Activated CD8-positive, alpha-beta memory T cell treated with anti-CD3 and anti-CD28 coated beads for 48 hours (primary cell): ENCODE data around the gene GASK1A.
"Not testable (repeated sequence)": the region's sequence is repeated elsewhere in the genome, so short reads cannot be mapped to it uniquely, and the experiment has no call there.

ENCODE experiments used
- DNase-seq, 3 experiments: peaks; one replicate each; pipeline ENCODE4 v3.0.0-alpha.2; 2020; ENCODE audit warnings: low read depth in 2 of 3, low spot score in 2 of 3

Gene GASK1A

DNA sequence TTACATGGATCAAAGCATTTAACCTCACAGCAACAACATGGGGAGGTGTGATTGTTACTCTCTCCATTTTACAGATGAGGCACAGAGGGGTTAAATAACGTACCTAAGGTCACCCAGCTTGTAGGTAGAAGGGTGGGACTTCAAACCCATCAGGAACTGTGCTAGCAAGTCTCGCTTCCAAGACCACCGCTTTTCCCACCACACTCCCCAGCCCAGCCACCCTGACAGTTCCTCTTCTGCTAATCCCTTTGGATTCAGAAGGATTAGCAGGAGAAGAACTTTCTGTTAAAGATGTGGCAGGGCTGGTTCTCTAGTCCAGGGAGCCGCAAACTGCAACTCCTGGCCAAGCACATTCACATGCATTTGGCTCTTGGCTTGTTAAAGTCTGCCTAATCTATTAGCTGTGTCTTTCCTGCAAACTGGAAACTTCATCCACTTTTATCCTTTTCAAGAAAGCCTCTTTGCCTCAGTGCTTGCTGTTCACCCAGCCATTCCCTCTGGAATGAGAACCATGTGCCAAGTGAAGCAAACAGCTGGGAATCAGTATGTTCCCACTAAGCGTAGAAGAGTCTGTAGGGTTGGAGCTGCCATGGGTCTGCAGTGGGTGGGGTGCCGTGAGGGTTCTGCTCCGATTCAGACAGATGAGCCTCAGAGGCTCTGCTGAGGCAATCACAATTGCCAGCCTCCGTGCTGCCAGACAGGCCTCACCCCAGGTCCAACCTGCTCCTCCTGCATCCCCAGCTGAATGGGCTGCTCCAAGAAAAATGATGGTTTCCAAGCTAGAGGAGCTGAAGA is 82.2 kb downstream of the GASK1A start:
- DNase-seq = no peak

DNA sequence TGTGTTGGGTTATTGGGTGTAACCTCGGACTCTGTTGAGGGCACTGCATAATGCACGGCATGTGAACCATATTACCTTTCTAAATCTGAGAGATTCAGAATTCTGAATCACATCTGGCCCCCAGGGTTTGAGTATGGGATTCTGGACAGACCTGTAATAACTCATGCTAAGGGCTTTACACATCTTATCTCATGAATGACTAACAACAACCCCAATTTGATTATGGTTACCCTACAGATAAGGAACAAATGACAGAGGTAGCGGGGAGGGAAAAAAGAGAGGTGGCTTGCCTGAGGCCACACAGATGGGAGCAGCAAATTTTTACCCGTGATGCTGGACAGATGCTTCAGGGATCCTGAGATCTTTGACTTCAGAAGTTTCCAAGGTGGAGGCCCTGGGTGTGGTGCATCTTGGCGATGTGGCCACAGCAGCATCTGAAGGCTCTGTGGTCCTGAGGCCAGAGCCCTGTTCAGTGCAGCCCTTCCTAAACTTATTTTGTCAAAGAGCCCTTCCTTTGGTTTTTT is 83.0 kb downstream of the GASK1A start:
- no peak for DNase-seq

DNA sequence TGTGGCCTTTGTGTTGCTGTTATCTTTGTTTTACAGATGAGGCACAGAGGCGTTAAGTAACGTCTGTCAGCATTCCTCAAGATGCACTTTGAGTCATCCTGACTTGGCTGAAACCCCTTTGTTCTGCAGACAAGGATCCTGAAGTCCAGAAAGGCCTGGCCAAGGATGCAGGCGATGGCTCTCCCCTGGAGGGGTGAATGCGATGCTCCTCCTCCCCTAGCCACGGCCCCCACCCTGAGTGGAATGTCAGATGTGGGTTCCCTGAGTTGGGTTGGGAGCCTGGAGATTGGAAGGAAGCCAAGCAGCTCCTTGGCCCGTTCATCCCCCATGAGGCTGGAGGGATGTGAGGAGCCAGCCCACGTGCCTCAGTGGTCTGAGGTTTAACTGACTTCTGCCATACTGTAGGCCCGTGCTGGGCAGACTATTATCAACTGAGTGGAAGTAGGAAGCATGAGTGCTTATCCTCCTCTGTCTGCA is 83.5 kb downstream of the GASK1A start:
- no peak for DNase-seq

DNA sequence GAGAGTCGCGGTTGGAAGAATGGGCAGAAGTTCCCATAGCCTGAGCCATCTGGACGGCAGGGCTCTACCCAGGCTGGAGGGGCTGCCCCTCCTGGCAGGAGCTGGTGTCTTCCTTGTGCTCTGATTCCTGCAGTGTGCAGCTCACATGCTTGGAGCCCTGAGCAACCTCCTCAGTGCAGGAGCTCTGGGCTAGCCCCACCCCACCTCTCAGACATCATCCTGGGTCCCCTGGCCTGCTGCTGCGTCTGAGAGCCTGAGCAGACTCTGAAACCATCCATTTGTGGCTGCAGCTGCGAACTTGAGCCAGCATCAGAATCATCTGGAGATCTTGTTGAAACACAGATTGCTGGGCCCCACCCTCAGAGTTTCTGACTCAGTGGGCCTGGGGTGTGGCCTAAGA is 84.0 kb downstream of the GASK1A start:
- no peak for DNase-seq

DNA sequence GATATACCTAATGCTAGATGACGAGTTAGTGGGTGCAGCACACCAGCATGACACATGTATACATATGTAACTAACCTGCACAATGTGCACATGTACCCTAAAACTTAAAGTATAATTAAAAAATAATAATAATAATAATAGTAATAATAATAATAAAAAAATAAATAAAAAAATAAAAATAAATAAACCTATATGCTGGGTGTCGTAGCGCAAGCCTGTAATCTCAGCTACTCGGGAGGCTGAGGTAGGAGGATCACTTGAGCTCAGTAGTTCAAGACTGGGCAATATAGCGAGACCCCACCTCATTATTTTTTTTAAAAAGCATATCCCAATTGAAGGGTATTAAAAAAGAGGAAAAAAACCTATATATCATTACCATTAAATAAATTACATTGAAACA is 91.6 kb downstream of the GASK1A start:
- not testable (repeated sequence) for DNase-seq

DNA sequence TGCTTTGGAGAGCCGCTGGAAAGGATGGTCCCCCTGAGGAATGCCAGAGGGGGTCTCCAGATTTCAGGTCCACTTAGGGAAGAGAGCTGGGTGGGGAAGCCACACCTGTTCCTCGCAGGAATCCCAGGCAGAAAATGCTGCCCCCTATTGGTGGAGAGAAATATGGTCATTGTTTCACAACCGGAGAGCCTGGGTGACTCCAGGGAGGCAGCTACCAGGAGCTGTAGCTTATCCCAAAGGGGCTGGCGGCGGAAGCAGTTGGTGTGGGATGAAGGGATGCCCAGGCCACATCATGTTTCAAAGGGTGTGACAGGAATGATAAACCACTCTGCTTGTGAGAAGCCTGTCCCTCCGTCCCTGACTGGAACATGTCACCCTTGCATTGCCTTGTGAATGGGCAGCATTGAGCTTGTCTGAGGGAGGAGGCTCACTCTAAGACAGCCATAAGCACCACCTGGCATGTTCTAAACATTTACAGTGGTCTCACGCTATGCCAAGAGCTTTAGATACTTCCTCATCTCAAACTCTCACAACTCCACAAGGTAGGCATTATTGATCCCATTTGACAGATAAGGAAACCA is 92.3 kb downstream of the GASK1A start:
- peak in 1 of 3 experiments; percentile 6 for DNase-seq

DNA sequence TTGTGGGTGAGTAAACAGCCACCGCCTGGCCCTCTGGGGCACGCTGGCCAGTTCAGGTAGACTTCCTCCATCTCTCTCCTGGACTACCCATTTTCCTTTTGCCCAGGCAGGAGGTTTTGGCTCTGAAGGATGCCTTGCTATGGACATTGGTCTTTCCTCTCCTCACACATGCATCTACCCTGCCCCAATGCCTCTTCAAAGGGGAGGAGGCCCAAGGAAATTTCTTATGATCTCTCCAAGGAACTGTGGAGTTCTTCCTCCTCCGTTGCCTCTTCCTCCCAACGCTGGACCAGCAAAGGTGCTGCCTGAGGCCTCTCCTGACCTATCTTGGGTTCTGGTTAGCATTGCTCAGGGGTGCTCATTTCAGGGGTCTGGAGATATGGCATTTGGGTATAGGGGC is 93.2 kb downstream of the GASK1A start:
- DNase-seq = no peak

DNA sequence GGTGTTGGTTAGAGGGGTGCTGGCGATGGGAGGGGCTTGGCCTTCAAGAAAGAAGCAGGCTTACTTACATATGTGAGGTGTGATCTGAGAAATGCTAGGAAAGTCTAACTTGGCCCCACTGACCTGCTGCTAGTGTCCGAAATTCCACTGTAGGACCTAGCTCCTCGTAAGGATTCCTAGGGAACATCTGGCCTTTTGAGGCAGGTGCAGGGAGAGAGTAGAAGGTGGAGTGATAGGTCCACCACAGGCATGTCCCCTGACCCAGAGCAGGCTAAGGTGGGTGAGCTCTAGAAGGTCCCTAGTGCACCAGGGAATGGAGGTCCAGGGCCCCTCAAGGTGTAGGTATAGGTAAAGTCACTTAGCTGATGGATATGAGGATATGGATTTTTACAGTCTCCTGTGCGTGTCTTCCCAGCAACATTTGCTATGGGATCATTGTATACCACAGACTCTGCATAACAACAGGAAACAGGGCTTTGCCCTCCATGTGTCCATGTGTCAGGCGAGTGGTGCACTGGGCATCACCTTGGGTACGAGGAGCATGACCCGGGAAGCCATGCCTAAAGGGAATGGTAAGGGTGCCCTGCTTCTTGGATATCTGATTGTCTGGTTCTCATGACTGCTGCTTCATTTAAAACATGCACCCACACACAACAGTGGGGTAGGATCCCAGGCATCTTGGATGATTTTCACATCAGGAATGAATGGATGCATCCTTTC is 94.2 kb downstream of the GASK1A start:
- no peak for DNase-seq

DNA sequence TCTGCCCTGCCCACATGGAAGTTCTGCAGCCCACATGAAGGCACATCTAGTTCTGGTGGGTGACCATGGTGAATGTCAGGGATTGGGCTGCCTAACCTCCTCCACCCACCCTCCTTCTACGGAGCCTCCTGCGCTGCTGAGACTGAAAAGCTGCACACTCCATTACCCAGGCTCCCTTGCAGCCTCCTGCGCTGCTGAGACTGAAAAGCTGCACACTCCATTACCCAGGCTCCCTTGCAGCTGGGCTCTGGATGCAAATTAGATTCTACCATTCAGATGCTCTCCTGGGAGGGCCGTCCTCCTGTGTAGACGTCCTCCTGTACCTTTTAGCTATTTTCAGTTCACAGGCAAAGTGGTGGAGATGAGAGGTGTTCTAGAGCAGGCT is 94.7 kb downstream of the GASK1A start:
- DNase-seq = no peak

DNA sequence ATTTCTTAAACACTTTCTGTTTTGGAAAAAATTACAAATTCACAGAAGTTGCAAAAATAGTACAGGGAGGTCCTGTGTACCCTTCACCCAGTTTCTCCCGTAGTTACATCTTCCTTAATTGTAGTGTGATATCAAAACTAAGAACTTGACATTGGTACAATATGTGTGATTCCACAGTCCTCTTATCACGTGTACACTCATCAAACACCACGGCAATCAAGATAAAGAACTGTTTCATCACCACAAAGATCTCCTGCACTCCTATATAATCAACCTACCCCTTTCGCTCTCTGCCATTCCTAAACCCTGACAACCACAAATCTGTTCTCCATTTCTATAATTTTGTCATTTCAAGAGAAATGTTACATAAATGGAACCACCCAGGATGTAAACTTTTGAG is 95.4 kb downstream of the GASK1A start:
- DNase-seq = no peak

DNA sequence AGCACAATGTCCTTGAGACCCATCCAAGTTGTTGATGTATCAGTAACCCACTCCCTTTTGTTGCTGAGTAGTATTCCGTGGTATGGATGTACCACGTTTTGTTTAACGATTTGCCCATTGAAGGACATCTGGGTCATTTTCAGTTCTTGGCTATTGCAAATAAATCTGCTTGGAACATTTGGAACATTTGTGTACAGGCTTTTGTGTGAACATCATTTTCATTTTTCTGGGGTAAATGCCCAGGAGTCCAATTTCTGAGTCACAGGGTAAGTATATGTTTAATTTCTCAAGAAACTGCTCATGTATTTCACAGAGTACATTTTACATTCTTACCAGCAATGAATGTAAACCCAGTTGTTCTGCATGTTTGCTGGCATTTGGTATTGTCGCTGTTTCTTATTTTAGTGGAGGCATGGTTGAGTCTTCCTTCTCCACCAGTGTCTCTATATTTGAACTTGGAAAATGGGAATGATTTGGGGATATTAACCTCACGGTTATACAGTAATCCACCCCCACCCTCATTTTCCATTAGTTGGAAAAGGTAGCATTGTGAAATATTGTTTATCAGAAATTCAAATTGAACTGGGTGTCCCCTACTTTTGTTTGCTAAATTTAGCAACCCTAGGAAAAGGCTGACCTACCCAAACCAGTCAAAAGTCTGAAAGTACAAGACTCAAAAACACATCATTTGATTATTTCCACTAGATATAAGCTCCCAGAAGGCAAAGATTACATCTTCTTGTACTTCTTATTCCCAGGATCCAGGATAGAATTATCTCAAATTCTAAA is 96.0 kb downstream of the GASK1A start:
- DNase-seq = no peak

DNA sequence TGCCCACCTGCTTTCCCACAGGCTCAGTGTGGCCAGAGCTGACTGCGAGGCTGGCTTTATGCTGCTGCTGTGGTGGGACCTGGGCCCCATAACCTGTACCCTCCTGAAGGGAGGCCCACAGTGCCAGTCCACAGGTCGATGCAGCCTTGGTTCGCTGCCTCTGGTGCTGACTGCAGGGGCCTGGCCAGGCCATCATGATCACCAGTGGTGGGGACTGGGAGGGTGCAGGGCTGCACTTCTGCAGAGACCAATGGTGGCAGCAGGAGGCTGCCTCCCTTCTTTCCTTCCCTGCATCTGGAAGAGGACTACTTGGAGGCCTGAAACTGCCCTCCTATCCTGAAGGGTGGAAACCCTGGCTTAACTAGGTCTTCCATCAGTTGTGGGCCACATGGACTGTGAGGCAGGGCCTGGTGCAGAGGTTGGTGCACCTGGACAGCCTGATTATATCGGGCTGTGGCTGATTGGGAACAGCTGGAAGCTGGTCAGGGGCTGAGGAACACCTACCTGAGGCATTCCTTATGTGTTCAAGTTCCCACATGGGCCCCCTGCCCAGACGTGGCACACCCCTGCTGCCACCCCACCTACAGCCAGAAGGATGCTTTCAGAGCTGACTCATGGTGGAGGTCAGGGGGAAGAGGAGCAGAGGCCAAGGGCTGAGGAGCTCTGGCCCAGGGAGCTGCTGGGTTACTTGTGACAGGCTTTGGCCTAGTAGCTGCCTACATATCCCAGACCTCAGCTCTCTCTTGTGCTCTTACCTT is 97.0 kb downstream of the GASK1A start:
- no peak for DNase-seq

DNA sequence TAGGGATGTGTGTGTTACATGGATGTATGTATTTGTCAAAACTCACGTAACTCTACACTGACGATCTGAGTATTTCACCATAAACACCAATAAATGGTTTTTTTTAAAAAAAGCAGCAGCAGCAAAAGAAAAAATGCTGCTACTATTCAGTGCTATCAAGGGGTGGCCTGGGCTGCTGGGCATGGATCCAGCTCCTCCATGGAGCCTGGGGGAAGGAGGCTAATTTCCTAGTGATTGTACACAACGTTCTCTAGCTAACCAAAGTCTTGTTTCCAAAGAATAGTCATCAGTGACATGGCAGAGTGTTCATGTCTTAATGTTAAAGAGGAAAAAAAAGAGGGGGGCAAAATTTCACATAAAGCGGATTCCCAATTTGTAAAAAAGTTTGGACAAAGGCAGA is 97.7 kb downstream of the GASK1A start:
- DNase-seq = no peak

DNA sequence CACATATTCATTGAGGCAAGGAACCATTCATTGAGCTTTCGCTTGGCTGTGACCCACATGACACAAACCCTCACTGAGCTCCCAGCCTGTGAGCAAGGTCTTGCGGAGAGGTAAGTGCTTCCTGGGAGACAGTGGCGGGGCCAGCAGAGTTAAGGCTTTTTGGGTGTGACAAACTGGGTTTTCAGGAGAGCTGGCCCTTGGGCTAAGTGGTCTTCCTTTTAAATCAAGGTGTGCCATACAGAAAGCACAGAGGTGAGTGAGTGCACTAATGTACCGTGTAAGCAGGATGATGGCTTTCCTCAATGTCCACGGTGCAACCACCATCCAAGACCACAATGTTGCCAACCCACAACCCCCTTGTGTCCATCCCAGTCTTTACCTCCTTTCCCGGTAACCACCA is 98.2 kb downstream of the GASK1A start:
- no peak for DNase-seq

DNA sequence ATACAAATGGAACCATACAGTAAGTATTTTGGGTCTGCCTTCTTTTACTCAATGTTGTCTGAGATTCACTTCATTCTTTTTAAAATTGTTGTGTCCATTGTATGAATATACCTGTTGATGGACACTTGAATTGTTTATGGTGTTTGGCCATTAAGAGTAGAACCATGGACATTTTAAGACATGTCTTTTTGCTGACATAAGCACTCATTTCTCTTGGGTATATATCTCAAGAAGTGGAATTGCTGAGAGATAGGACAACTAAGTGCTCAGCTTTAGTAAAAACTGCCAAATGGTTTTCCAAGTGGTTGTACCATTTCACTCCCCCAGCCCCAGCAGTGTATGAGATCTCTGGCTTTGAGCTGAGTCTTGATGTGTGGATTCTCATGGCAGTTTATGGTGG is 98.6 kb downstream of the GASK1A start:
- no peak for DNase-seq

DNA sequence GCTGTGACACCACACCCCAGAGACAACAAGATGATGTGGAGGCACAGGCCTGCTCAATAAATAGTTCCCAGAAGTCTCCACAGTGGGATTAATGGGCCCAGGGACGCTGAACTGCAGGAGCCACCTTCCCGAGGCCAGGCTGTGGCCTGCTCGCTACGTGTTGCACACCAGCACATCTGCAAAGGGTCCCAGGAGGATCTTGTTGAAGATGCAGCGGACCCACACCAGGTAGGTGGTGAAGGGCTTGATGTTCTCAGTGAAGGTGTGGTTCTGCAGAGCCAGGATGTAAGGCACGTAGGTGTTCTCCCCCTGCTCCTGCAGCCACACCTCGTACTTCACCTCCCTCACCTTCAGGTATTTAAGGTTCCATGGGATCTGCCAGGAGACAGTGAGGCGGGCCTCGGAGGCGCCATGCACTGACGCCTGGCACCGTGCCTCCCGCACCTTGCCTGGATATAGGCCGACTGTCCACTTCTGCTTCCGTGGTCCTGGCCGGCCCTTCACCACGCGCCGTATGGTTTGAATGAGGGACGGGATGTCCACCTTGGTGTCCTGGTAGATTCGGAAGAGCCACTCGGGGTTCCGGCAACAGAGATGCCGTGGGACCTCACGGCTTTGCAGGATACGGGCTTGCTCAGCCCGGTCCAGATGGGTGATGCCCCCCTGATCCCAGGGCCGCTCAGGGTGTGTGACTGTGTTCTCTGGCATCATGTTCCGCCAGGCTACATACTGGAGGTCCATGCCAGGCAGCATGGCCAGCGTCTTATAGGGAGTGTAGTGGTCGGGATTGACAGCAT is 100.6 kb downstream of the GASK1A start:
- no peak for DNase-seq

DNA sequence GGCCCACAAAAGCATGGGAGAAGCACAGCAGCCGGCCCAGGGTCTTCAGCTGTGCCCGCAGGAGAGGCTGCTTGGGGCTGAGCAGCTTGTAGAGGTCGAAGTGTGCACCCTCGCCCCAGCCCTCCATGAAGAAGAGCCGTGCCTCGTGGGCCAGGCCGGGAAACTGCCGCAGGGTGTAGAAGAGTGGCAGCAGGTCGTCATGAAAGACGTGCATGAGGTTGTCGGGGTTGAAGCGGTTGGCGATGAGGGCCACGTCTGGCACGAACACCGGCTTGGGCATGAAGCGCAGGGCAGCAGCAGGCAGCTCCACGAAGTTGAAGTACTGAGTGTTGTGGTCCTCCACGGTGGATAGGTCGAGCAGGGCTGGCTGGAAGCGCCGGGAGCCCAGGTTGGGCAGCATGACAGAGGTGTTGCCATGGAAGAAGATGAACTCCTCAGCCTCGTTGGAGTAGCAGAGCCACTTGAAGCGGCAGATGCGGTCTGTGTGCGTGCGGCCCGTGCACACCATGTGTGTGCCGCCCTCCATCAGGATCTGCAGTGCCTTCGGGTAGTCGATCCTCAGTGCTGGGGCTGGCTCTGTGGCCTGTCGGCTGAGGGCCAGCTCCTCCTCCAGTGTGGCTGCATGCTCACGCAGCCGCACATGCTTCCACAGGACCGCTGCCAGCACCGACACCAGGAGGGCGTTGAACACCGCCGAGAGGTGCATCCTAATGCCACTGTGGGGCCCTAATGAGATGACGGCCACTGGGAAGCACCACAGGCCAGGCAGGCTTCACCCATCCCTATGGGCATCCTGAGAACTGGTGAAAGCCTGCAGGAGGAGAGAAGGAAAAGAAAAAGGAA is 101.8 kb downstream of the GASK1A start:
- no peak for DNase-seq

DNA sequence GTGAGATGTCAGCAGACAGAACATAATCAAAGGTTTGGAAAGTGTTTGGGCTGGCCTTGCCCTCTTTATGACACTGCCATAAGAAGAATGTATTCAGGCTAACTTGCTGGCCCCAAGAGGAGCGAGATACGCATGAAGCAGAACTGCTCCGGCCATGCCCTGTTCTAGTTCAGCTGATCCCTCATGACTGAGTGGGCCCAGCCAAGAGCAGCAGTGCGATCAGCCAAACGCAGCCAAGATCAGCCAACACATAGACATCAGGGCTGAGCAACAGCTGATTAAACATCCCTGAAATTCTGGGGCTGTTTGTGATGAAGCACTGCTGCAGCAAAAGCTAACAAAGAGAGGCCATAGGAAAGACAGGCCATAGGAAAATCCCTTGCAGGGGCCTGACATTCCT is 102.7 kb downstream of the GASK1A start:
- no peak for DNase-seq

DNA sequence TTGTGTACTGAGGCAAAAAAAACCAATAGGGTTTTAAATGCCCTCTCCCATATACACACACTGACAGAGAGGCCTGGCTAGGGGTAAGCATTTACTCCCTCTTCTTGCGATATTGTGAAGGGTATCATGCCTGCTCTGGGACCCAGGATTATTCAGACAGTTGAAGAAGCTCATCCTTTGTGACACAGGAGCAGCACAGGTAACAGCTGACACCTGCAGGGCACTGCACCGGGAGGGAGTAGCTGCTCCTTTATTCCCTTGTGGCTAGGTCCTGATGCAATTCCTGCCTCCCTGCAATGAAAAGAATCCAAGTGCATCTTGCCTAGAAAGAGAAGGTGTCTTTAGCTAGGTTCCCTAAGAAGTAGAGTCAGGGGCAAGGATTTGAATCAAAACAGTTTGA is 103.3 kb downstream of the GASK1A start:
- DNase-seq = no peak
